Measurements from ENCODE around the gene ZHX3. TPM values are rescaled to one million over a fixed set of nuclear protein-coding genes. Genes with fewer than 3 reads are reported as not detected.
"Not testable (repeated sequence)": the region's sequence is repeated elsewhere in the genome, so short reads cannot be mapped to it uniquely, and the experiment has no call there.

Gene ZHX3
- total RNA-seq, 3 donors from 2014 or later: 6.9 to 11.9 (median 9.9) TPM

DNA sequence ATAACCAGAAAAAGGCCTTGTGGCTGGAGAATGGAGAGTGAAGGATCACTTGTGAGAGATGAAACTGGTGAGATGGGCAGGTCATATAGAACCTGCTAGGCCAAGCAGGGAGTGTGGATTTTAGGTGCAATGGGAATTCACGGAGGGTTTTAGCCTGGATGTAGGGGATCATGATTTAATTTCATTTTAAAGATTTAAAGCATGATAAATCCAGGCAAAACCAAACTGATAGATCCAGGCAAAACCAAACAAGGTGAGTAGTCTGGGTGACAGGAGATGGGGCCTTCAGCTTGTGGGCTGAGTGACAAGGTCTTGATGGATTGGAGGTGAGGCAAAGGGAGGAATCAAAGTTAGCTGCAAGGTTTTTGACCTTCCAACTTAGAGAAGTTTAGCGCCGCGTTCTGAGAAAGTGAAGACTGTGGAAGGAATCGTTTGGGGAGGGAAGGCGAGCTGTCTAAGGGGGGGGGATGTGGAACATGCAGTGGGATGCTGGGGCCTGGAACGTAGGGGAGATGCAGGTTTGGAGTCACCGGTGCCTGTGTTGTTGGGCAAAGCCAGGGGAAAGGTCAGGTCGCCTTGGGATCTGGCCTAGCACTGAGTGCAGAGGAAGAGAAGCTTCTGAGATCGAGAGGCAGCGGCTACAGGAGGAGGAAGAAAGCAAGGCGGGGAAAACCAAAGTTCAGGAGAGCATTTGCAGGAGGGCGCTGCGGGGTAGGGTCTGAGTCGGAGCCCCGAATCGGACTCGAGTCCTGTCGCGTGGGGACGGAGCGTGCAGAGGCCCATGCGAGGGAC lies 181.4 kb downstream of the ZHX3 start:
- Mint-ChIP-seq H3K4me3 (peak overlapping the region; percentile 85), H3K27me3 (ENCODE audit: low read depth) (no peaks in the 10 kb centered on the region), H3K9me3 (no peaks in the 10 kb centered on the region), H3K36me3 (ENCODE audit: insufficient read depth) (no peaks in the 10 kb centered on the region), H3K4me1 (ENCODE audit: low read depth) (peaks cover 63% of the 10 kb centered on the region)
- no peak for DNase-seq
- no peak for ATAC-seq

DNA sequence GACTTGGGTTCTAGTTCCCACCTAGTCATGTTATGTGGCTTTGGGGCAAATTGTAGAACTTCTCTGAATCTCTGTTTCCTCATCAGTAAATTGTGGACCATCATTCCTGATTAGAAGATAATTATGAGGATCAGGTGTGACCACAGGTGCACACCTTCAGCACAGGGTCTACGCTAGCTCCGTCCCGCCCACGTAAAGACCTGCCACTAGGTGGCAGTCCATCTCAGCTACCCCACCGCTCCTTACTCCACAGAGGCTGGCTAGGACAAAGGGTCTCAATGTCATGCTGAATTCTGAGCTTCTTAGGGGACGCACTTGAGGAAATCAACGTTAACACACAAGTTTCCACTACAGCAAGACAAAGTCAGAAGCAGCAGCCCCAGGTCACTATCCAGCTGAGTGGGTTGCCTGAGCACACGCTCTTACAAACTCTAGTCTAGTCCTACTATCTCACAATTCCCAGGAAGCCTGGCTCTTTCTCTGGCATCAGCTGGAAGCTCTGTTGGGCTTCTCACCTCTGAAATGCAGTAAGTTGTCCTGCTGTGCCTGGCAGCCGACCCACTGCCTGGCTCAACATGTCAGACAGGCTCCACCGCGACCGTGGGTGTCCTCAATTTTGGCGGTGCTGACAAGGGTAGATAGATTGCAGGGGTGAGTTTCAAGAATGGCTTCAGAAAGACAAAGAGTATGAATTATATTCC lies 182.2 kb downstream of the ZHX3 start:
- Mint-ChIP-seq H3K27me3 (ENCODE audit: low read depth) (no peaks in the 10 kb centered on the region), H3K9me3 (no peaks in the 10 kb centered on the region), H3K36me3 (ENCODE audit: insufficient read depth) (peaks cover 2% of the 10 kb centered on the region), H3K4me3 (peak overlapping the region; percentile 85), H3K4me1 (ENCODE audit: low read depth) (peaks cover 56% of the 10 kb centered on the region)
- ATAC-seq: no peak
- peak; percentile 63 for DNase-seq

- ATAC-seq (no peak), DNase-seq (no peak)
- H3K27me3 Mint-ChIP-seq (ENCODE audit: low read depth): no peaks in the 10 kb centered on the region
- peaks cover 48% of the 10 kb centered on the region for H3K4me1 Mint-ChIP-seq (ENCODE audit: low read depth)
- no peaks in the 10 kb centered on the region for H3K9me3 Mint-ChIP-seq
- H3K36me3 Mint-ChIP-seq (ENCODE audit: insufficient read depth): peaks cover 4% of the 10 kb centered on the region
- no peak overlapping the region for H3K4me3 Mint-ChIP-seq
Observed at GRCh38 chr20:41134362-41135186, 183.0 kb downstream of the ZHX3 start.

DNA sequence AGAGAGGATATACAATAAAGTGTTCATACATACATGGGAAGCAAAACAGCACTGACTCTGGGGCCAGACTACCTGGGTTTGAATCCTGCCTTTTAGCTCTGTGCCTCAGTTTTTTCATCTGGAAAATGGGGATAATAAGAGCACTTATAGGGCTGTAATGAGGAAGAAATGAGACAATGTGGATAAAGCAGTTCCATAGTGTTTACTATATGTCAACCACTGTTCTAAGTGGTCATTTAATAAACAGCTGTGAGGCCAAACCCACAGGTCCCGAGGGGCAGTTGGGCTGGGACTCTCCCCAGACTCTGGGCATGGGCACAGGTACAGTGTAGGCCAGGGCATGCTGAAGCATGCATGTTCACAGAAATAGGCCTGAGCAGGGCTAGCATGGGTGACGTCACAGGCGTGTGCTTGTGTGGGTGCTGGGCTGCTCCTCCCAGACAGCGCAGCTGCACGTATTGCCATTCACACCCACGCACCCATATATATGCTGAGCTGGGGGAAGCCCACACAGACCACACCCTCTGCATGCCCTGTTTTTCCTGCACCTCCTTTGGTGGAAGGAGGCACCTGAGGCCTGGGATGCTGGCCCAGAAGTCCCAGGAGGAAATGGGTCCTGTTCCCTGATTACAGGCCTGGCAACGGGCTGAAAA lies 183.7 kb downstream of the ZHX3 start:
- no peak for ATAC-seq
- Mint-ChIP-seq H3K4me3 (no peak overlapping the region), H3K4me1 (ENCODE audit: low read depth) (peaks cover 41% of the 10 kb centered on the region), H3K36me3 (ENCODE audit: insufficient read depth) (peaks cover 4% of the 10 kb centered on the region), H3K9me3 (no peaks in the 10 kb centered on the region), H3K27me3 (ENCODE audit: low read depth) (no peaks in the 10 kb centered on the region)
- DNase-seq: peak; percentile 63

DNA sequence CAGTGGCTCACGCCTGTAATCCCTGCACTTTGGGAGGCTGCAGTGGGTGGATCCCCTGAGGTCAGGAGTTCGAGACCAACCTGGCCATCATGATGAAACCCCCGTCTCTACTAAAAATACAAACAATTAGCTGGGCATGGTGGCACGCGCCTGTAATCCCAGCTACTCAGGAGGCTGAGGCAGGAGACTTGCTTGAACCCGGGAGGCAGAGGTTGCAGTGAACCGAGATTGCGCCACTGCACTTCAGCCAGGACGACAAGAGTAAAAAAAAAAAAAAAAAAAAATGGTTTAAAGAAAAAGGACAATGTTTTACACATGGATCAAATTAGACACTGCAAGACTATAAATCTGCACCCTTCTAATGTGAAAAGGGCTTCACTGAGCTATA lies 185.1 kb downstream of the ZHX3 start:
- not testable (repeated sequence) for DNase-seq; H3K4me3 Mint-ChIP-seq; ATAC-seq; H3K36me3 Mint-ChIP-seq (ENCODE audit: insufficient read depth); H3K27me3 Mint-ChIP-seq (ENCODE audit: low read depth); H3K9me3 Mint-ChIP-seq
- H3K4me1 Mint-ChIP-seq (ENCODE audit: low read depth): peaks cover 35% of the 10 kb centered on the region

GRCh38 chr20:41131594-41132387 lies 185.7 kb downstream of the ZHX3 start:
- Mint-ChIP-seq H3K4me1 (ENCODE audit: low read depth) (peaks cover 35% of the 10 kb centered on the region), H3K4me3 (no peak overlapping the region), H3K27me3 (ENCODE audit: low read depth) (no peaks in the 10 kb centered on the region), H3K9me3 (no peaks in the 10 kb centered on the region), H3K36me3 (ENCODE audit: insufficient read depth) (peaks cover 7% of the 10 kb centered on the region)
- no peak for DNase-seq
- ATAC-seq: no peak

Other genes starting within 250 kb of the ZHX3 start
- gene PLCG1, start 180.2 kb downstream of the ZHX3 start, total RNA-seq: 100 to 1,000 TPM in 1 of 3 donors, 10 to 100 TPM in 2; 89.1 to 104 (median 91.3) TPM
- gene LPIN3, start 23.1 kb upstream of the ZHX3 start, total RNA-seq: under 1 TPM; 0.19 to 0.32 (median 0.20) TPM
- gene EMILIN3, start 49.1 kb upstream of the ZHX3 start, total RNA-seq: not detected